ENCODE data around the gene RGL4.
A peak's percentile ranks its signal among the peaks of the same experiment; 100 is the strongest.
"Not testable (repeated sequence)": the region's sequence is repeated elsewhere in the genome, so short reads cannot be mapped to it uniquely, and the experiment has no call there.

The RGL4 gene, protein sequence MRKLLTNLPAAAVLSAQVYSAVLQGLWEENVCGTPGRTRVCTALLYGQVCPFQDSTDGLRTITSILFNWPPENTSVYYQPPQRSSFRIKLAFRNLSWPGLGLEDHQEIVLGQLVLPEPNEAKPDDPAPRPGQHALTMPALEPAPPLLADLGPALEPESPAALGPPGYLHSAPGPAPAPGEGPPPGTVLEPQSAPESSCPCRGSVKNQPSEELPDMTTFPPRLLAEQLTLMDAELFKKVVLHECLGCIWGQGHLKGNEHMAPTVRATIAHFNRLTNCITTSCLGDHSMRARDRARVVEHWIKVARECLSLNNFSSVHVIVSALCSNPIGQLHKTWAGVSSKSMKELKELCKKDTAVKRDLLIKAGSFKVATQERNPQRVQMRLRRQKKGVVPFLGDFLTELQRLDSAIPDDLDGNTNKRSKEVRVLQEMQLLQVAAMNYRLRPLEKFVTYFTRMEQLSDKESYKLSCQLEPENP

DNA sequence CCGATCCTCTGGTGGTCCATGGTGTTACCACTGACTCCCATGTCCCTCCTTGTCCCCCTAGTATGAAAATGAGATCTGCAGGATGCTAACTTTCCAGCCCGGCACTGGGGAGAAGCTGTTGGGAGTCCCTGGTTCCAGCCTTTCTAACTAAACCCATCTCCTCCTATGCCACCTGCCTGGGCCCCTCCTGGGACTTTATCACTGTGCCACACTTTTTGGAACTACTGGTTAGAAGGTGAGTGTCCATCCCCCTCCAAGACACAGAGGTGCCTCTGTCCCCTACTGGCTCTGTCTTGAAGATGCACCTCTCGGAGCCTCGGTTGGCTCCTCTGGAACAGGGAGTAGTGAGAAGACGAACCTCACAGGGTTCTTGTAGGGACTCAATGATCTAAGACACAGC is at the start of gene RGL4:
RGL4 (plus strand) TSS at position 301 of the 400 bp plus-strand sequence. CDS start 1,018 bp downstream, outside the sequence.
- no peak for DNase-seq

GRCh38 chr22:23646526-23646925 is 44.3 kb upstream of the RGL4 start:
- DNase-seq = not testable (repeated sequence)

DNA sequence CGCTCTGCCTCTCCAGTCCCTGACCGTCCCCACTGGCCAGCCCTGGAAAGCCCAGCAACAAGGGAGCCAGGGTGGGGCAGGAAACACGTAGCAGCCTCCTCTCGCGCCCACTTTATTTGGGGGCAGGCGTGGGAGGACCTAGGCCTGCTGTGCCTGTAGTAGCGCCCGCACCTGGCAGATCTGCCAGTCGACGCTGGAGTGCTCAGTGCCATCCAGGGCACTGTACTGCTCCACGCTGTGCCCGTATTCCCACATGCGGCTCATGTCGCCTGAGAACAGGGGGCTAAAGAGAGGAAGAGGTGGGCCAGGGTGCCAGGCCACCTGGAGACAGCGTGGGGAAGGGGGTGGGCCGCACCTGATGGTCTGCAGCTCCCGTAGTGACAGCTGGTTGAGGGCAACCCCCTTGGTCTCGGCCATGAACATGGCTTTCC is 41.7 kb upstream of the RGL4 start:
- DNase-seq = no peak

DNA sequence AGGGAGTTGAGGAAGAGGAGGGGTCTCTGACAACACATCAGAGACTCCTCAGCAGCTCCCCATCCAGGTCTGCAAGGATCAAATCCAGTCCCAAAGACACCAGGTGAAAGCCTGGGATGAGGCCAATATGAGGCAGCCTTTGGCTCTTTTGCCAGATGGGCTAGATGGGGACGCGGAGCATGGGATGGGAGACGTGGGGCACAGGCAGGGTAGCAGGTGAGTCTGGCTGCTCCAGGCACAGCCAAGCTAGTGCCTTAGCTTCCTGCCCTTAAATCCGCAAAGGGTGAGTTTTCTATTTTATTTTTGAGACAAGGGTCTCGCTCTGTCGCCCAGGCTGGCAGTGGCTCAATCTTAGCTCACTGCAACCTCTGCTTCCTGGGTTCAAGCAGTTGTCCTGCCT is 39.1 kb upstream of the RGL4 start:
- DNase-seq = no peak

- no peak for DNase-seq
Observed at GRCh38 chr22:23652286-23652685, 38.5 kb upstream of the RGL4 start.

DNA sequence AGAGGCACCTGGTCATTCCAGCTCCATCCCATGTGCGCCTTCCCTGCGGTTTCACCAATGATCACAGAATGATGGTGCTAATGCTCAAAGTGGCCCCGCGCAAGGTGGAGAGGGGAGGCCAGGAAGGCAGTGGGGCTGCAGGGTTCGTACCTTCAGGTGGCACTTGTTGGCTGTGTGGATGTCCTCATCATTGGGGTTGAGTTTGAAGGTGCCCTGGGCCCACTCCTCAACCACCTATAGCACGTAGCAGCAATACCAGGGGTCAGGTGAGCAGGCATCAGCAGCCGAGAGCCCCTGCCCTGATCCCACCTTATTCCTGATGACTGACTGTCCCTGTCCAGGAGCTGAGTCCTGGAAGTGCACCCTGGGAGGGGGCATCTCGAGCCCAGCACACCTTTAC is 38.1 kb upstream of the RGL4 start:
- DNase-seq = no peak

- DNase-seq = no peak
Observed at GRCh38 chr22:23655891-23656475, 34.8 kb upstream of the RGL4 start.

GRCh38 chr22:23657727-23658126 is 33.1 kb upstream of the RGL4 start:
- no peak for DNase-seq

GRCh38 chr22:23660381-23660780 is 30.4 kb upstream of the RGL4 start:
- DNase-seq = not testable (repeated sequence)

DNA sequence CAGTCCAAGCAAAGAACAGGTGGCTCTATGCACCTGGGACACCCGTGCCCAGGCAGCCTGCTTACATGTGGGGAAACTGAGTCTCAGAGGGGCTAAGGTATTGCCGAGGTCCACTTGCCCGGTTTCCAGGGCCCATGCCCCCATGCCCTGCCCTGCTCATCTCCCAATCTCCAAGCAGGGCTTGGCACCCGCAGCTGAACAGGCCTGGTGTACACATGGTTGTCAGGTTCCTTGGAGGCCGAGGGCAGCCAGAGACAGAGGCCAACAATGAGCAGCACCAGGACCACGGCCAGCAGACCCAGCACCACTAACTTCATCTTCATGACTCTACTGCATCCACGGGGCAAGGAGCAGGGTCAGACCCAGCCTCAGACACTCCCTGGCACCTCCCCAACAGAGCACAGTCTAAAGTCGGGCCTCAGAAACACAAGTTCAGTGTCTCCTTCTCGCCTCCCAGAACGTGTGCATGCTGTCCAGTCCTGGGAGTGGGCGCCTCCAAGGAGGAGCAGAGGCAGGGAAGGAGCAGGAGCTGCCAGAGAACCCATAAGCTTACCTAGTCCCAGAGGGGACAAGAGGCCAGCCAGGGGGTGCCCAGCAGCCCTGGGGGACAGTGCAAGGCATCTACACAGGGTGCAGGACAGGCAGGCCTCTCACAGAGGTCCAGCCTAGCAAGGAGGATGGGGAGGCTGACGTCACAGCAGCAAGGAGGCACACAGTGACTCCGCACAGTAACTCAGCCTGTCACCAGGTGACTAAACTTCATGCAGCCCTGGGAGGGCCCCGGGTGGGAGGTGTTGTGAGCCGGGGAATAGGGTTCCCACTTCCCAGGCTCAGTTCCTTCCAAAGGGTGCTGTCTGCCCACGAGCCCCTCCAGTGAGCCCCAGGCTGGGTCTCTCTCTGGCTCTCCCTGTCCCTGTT is 20.2 kb upstream of the RGL4 start:
- DNase-seq = peak in 1 of 51 donors; percentile 3

- not testable (repeated sequence) for DNase-seq
Observed at GRCh38 chr22:23671387-23671786, 19.4 kb upstream of the RGL4 start.

- DNase-seq = not testable (repeated sequence)
Observed at GRCh38 chr22:23672307-23673049, 18.3 kb upstream of the RGL4 start.

- DNase-seq = no peak
Observed at GRCh38 chr22:23673050-23673620, 17.7 kb upstream of the RGL4 start.

GRCh38 chr22:23673826-23674690 is 16.8 kb upstream of the RGL4 start:
- DNase-seq = no peak

DNA sequence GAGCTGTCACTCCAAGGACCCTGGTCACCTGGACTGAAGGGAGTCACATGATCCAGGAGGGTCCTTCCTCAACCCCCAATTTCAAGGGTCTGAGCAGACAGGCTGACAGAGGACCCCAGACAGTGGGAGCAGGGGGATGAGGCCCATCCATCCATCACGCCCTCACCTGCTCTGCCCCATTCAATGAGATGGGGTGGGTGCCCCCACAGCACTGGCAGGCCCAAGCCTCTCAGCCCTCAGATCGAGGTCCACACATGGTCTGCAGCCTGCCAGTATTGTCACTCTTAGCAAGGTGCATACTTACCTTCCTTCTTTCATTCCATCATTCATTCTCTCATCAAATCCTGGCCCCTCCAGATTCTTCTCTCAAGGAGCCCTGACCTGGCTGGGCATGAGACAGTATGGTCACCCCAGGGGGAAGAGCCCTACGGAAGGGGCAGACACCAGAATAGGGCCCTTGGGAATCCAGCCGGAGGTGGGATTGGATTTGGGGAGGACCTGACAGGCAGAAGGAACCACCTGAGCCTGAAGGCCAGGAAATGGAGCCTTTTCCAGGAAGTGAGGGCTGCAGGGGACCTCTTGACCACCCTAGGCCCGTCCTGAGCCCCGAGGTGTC is 15.8 kb upstream of the RGL4 start:
- not testable (repeated sequence) for DNase-seq

DNA sequence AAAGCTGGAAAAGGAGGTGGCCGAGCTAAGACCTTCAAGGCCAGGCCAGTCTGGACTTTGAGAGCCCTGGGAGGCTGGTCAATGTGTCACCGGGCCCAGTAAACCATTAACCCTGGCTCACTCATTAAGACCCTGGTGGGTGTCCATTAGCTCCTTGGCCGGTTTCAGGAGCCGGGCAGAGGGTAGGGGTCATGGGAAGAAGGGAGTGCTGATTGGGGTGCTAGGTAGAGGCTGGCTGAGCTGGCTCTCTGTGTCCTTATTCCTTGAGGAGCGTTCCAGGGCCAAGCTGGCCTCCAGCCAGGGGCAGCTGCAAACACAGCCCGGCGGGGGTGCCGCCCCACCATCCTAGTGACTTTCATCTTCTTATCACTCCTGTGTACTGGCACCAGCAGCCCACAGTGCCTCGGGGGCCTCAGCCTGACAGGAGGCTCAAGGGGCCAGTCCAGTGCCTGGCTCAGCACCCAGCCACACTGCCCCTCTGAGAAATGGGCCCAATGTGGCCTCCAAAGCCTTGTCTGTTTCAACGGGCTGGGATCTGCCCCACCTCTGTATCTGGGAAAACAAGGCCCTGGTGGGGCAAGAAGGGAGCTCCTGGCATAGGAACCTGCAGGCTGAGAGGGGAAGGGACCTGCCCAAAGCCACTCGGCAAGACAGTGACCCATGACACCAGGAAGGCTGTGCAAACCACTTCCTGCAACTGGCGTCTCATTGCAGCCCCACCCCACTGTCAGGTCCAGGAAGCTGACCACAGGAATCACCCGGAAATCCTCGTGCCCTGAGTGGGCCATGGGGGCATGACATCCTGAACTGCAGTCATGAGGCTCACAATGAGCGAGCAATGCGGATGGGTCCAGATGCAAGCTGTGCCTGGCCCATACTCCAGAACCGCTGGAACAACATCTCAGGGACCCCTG is 15.1 kb upstream of the RGL4 start:
- DNase-seq = peak in 1 of 51 donors; percentile 8

DNA sequence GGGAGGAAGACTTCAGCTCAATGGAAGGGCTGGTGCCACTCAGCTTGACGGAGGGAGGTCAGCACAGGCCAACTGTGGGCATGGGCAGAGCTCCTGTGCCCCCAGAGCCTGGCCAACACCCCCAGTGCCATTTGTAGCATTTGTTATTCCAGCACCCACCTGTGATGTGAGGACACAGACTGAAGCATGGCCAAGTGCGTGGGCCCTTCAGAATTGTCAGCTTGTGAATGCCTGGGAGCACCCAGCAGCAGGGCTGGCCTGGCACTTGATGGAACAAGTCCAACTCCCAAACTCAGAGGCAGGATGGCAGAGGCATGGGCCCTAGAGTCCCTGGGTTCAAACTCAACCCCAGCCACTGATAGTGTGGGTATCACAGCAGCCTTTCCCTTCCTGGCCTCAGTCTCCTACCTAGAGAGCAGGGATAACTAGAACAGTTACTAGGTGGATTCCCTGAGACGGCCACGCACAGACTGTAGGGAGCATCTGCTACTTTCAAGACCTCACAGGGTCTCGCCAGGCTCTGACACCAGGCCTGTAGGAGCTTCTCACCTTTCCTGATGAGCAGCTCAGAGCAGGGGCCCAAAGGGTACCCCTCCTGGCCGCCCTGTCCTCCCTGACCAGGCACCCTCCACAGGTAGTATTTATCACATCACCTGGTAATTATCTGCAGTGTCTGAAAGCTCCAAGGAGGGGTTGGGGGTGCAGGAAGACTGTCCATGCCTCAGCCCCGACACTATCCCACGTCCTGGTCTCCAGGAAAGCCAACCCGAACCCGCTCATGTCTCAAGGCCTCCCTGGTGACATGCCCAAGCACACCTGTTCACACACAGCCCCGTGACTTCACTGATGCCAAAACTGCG is 13.7 kb upstream of the RGL4 start:
- not testable (repeated sequence) for DNase-seq

Data from hypothalamus (tissue), 51 donors.